GM21390 (cell line): ENCODE measurements around the gene HPCAL1.

Source experiments
- ATAC-seq: cut with Tn5 transposase; IDR thresholded peaks from one replicate; pipeline ENCODE4 v1.9.1; 2021; ENCODE audit not compliant: unreplicated experiment

Gene HPCAL1

DNA sequence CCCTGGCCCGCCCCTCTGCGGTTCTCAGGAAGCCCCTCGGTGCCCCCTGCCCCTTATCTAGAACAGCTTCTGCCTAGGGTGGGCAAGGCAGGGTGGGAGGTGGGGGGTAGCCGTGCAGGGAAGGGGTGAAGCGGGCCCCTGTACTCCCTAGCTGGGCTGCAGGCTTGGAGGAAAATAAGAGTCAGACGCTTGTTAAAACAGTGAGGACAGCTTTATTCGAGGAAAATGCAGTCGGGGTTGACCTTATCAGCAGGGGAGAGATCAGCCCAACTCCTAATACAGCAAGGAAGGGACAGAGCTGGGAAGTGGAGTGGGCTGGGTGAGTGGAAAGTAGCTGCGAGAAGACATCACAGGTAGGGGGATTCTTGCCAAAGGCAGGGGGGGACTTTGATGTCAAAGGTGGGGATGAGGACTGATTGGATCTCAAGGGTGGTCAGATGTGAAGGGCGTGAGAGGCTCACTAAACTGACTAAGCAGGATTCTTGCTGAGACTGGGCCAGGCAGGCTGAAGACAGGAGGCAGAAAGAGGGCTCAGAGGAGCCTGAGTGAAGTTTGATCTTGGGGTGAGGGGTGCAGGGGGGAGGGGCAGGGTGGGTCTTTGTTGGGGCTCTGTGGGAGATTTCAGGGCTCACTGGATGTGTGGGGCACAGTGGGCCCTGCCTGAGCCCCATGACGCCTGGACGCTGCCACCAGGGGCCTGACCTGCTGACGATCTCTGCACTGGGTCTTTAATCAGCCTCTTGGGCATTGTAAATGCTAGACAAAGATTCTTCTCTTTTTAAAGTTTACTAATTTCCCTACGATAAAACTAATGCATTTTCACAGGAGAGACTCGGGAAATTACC lies 29.9 kb downstream of the HPCAL1 start:
- ATAC-seq, result no peak

DNA sequence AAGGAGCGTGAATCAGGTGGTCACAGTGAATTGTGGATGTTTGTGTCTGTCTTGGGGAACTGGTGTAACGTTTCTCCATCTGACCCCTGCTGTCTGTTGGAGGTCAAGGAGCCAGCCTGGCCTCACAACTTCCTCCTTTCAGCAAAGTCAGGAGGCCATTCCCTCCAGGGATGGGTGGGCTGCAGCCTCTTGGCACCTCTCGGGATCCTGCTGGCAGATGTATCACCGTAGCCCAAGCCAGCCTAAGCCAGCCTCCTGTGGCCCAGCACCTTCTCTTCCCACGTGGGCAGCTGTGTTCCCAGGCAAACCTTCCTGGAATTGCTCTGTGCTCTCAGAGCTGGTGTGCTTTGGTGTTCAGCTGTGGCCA lies 30.5 kb downstream of the HPCAL1 start:
- no peak for ATAC-seq

DNA sequence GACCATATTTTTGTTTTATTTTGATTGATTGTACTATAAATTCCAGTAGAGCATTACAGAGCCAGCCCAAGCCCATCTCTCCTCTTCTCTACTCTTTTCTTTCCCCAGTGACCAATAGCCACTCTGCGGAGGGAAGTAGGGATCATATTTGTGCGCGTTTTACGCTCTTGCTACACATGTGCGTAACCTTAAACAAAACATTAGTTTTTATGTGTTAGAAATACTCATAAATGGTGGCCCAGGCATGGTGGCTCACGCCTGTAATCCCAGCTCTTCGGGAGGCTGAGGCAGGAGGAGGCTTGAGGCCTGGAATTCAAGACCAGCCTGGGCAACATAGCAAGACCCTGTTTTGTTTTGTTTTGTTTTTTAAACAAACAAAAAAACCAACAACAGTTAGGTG lies 31.3 kb downstream of the HPCAL1 start:
- no peak for ATAC-seq

DNA sequence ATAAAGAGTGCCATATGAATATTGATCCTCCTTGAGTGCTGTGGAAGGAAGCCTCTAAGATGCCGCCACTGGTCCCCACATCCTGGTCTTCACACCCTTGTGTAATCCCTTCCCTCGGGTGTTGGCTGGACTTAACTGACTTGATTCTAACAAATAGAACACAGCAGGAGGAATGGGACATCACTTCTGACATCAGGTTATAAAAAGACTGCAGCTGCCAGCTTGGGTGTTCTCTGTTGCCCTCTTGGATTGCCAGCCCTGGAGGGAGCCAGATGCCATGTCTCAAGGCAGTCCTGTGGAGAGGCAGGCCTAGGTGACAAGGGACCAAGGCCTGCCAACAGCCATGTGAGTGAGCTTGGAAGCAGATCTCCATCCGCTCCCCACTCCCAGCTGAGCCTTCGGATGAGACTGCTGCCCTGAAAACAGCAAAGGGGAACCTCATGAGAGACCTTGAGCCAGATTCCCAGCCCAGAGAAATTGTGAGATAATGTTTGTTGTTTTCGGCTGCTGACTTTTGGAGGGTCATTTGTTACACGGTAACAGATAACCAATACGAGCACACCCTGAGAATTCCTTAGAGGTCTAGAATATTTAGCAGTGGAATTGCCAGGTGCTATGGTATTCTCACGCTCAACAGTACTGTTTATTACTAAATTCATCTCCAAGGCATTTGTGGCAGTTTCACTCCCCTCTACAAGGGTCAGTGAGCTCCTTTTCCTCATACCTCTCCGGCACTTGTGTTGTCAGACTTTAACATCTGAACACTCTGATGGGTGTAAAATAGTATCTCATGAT lies 32.5 kb downstream of the HPCAL1 start:
- no peak for ATAC-seq

DNA sequence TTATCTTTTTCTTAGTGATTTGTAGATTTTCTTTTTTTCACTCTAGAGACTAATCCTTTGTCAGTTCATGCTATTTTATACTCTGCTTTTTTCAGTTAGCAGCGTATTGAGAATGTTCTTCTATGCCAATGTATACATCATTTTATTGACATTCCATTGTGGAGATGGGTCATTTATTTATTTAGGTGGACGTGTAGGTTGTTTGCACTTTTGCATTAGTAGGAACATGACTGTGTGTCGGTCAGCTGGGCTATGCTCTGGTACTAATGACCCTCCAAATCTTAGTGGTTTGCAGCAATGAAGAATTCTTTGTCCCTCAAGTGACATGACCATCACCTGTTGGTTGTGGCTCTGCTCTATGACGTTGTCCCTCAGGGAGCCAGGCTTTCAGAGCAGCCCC lies 33.6 kb downstream of the HPCAL1 start:
- ATAC-seq, result no peak

- no peak for ATAC-seq
These were observed 35.0 kb downstream of the HPCAL1 start for GRCh38 chr2:10337449-10338269.

- ATAC-seq, result no peak
These were observed 35.8 kb downstream of the HPCAL1 start for GRCh38 chr2:10338270-10339188.

DNA sequence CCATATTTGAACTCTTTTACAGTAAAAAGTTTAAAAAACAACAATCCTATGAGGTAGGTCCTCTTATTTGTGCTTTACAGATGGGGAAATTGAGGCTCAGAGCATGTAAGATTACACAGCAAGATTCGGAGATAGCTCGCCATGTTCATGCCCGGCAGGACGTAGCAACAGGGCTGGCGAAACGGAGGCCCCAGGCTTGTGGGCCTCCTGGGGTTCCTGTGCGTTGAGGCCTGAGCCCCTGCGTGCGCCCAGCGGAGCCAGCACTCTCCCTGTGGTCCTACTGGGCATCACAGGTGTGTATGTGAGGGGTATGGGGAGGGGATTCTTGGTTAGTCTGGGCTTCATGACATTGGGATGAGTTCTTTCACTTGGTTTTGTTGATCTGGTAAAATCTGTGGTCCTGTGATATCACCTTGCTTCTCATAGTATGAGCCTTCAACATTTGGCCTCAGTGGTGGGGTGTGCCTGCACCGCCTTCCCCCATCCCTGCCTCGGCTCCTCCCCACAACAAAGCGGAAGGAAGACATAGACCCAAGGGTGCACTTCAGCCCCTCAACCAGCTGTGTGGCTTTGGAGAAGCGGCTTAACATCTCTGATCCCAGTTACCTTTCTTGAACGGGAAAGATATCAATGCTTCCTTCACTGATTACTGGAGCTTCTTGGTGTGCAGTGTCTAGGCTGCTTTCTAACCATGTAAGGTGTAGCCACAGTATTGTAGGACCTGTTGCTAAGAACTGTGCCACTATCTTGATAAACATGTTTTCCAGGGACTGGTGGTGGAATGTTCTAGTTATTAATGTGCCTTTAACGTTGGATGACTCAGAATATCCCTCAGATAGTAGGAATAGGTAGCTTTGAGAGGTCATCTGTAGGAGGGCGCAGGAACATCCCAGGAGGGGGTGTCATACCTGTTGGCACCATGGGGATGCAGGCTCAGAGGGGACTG lies 37.2 kb downstream of the HPCAL1 start:
- ATAC-seq, result no peak

GRCh38 chr2:10340593-10340975 lies 37.9 kb downstream of the HPCAL1 start:
- ATAC-seq, result no peak

DNA sequence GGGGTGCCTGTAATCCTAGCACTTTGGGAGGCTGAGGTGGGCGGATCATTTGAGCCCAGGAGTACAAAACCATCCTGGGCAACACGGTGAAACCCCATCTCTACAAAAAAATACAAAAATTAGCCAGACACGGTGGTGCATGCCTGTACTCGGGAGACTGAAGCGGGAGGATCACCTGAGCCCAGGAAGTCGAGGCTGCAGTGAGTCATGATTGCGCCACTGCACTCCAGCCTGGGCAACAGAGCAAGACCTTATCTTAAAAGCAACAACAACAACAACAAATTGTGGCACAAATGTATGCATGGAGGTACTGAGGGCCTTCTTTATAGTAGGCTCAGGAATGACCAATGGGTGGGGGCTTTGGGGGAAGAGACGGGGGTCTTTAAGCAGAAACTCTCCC lies 38.5 kb downstream of the HPCAL1 start:
- no peak for ATAC-seq

GRCh38 chr2:10342245-10342951 lies 39.7 kb downstream of the HPCAL1 start:
- no peak for ATAC-seq

- no peak for ATAC-seq
These were observed 40.5 kb downstream of the HPCAL1 start for GRCh38 chr2:10343191-10343590.

GRCh38 chr2:10343658-10344057 lies 41.0 kb downstream of the HPCAL1 start:
- no peak for ATAC-seq

DNA sequence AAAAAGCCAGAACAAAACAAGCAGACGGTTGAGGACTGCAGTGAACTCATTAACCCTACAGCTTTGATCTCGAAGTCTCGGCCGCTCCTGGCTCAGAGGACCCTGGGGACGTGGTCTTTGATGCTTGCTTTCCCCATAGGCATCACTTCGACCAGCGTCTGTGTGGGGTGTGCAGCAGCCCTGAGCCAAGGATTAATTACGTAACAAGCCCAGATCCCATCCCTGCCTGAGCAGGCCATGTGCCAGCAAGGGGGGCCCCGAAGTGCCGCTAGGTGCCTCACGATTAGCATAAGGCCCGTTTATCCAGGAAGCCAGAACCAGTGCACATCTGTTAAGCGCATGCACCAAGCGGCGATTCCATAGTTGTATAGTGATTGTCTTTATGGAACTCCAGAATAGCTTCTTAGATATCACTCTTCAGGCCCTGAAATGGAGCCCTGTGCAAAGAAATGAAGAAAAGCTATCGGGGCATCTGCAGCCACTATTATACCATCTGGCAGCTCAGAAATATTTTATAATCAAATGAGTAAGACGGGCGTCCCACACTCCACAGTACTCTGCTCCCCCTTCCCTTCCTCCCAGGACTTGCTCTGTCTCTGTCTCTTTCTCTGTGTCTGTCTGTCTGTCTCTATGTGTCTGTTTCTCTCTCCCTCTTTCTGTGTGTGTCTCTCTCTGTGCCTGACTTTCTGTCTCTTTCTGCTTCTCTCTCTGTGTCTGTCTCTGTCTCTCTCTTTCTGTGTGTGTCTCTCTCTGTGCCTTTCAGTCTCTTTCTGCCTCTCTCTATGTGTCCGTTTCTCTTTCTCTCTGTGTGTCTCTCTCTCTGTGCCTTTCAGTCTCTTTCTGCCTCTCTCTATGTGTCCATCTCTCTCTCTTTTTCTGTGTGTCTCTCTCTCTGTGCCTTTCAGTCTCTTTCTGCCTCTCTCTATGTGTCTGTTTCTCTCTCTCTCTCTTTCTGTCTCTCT lies 41.7 kb downstream of the HPCAL1 start:
- ATAC-seq, result no peak

GRCh38 chr2:10345126-10345525 lies 42.4 kb downstream of the HPCAL1 start:
- no peak for ATAC-seq

- ATAC-seq, result no peak
These were observed 43.1 kb downstream of the HPCAL1 start for GRCh38 chr2:10345813-10346212.

DNA sequence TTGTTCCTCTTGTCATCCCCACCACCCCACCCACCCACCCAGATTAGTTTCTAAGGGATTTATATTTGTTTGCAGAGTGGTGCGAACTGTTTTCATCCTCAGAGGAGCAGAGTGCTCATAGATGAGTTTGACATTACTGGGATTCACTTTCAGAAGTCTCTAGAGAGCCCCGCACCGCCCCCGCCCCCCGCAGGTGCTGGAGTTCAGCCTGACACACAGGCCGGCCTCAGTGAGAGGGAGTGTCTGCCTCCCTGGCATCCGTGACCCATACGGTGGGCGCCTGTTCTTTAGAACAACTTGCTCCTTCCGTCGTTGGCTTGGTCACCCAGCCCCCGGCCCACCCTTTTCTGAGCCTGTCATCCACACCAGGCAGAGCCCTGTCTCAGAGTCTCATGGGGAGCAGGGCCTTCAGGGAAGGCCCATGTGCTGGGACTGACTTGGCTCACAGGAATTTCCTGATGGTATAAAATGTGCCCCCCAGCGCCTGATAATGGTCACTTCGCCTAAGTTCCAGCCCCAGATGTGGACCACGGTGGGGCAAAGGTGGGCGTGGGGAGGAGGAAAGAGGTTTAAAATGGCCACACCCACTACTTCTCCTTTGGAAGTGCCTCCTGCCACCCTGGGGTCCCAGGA lies 44.3 kb downstream of the HPCAL1 start:
- ATAC-seq, result no peak
